RWPE1 (cell line): Measurements from ENCODE around the gene KAZN.

Experiments used
- CTCF ChIA-PET: fragments of 350-600 bp; sonication (Branson Sonifier 250); formaldehyde crosslinking; extraction: SDS; loops from one replicate; lab custom pipeline; 2021; lab: Yijun Ruan, JAX
- POLR2A ChIA-PET: fragments of 400-600 bp; formaldehyde crosslinking; extraction: SDS; loops from one replicate; lab custom pipeline; 2020; ENCODE audit warnings: antibody characterized with exemption; ENCODE audit not compliant: low non-redundant PET; lab: Yijun Ruan, JAX
- DNase-seq: peaks from one replicate; pipeline ENCODE4 v3.0.0; 2012; ENCODE audit warnings: low spot score
- H3K27ac ChIP-seq: fragments of 450-650 bp; 2 replicates; pipeline ENCODE4 v1.5.1; 2017
- TF ChIP-seq, protein P1 (sequence below): fragments of 450-650 bp; conservative IDR thresholded peaks from 2 replicates; pipeline ENCODE4 v1.5.1; 2017; ENCODE audit warnings: low read depth, mild to moderate bottlenecking

The KAZN gene

DNA sequence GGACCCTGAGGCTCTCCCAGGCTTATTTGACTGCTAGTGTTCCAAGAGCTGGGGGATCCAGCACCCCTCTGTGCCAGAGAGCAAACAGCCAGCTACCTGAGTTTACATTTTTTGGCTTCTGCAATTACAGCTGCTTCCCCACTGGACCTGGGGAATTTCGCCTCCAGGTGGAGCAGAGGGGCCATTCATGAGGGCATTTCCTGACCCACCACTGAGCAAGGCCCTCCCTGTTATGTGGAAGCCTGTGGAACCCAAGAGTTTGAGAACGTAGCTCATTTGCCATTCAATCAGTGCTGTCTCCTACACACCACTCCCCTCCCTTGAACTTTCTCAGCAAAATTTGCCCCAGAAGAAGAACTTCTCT lies 512.4 kb downstream of the KAZN start:
- CTCF ChIA-PET: interaction anchor here (0.7 kb wide), 1 partner anchor 198 kb away, joined by 3 read pairs; no protein-coding TSS in a partner anchor

DNA sequence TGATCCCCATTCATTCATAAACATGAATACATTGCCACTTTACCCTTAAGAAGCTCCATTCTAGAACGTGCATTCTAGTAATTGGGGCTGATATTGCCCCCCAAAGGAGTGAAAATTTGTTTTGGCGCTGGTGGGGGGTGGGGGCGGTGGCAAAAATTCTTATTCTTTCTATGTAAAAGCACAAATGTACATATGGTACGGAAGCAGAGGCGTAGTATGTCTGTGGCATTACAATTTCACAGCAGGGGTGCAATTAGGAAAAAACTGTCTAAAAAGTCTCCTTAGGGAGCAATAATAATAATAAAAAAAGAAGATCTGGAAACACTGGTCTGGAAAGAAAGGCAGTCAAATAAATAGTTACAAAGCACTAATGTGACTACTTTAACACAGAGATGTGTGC lies 514.7 kb downstream of the KAZN start:
- TF ChIP-seq, protein P1, sequence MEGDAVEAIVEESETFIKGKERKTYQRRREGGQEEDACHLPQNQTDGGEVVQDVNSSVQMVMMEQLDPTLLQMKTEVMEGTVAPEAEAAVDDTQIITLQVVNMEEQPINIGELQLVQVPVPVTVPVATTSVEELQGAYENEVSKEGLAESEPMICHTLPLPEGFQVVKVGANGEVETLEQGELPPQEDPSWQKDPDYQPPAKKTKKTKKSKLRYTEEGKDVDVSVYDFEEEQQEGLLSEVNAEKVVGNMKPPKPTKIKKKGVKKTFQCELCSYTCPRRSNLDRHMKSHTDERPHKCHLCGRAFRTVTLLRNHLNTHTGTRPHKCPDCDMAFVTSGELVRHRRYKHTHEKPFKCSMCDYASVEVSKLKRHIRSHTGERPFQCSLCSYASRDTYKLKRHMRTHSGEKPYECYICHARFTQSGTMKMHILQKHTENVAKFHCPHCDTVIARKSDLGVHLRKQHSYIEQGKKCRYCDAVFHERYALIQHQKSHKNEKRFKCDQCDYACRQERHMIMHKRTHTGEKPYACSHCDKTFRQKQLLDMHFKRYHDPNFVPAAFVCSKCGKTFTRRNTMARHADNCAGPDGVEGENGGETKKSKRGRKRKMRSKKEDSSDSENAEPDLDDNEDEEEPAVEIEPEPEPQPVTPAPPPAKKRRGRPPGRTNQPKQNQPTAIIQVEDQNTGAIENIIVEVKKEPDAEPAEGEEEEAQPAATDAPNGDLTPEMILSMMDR: no peak
- no peak overlapping the region for H3K27ac ChIP-seq
- POLR2A ChIA-PET: no interaction called here
- no peak for DNase-seq
- CTCF ChIA-PET: interaction anchor here (0.6 to 0.7 kb wide), 2 partner anchors 43 to 897 kb away, joined by 3 read pairs; no protein-coding TSS in a partner anchor

More for the DNA sequence above, 512.4 kb downstream of the KAZN start:
- no peak for DNase-seq
- TF ChIP-seq, protein P1: no peak
- POLR2A ChIA-PET: no interaction called here
- H3K27ac ChIP-seq: no peak overlapping the region

DNA sequence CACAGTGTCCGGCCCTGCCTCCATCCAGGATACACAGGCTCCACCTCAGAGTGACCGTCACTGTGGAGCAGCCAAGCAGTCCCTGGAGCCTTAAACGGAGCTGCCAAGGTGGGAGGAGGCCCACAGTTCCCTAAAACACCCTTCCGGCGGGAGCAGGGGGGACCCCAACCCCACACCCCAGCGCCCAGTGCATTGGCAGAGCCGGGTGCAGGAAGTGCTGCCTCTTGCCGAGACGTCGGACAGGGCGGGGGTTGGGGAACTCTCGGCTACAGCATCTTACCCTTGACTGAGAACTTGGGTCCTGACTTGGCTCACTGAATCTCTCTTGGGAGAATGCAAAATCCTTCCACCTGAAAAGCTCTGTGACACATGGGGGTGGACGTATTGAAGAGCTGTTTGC lies 516.4 kb downstream of the KAZN start:
- POLR2A ChIA-PET: no interaction called here
- no peak overlapping the region for H3K27ac ChIP-seq
- CTCF ChIA-PET: no interaction called here
- no peak for DNase-seq
- TF ChIP-seq, protein P1: no peak

DNA sequence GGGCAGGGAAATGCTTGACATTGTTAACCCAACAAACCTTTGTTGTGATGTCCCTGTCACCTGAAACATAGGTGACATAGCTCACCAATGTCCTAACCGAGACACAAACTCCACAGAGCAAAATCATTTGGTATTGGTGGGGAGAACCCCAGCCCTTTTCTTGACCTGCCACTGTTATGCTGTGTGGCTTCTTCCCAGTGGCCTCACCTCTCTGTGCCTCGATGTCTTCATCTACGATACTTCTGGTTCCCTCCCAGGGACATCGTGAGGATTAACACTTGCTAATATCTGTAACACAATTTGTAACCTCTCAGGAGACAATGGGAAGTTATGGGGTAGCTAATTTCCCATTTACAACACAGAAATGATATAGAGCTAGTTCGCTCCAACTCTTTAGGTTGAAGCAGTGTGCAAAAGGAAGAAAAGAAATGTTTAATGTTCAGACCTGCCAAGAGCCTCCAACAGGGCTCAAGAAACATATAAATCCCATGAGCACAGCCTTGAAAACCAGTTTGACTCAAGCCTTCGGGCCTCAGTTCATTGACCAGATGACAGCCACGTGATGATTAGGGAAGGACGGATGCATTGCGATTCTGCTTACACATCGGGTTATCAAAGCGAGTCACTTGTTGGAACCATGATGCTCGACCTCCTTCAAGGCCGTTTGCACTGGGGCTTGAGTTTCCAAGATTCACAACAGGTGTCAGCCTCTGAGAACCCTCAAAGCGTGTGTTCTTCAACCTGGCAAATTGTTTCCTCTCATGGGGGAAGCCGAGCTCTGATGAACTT lies 517.3 kb downstream of the KAZN start:
- POLR2A ChIA-PET: no interaction called here
- no peak for DNase-seq
- CTCF ChIA-PET: no interaction called here
- TF ChIP-seq, protein P1: no peak
- H3K27ac ChIP-seq: no peak overlapping the region

DNA sequence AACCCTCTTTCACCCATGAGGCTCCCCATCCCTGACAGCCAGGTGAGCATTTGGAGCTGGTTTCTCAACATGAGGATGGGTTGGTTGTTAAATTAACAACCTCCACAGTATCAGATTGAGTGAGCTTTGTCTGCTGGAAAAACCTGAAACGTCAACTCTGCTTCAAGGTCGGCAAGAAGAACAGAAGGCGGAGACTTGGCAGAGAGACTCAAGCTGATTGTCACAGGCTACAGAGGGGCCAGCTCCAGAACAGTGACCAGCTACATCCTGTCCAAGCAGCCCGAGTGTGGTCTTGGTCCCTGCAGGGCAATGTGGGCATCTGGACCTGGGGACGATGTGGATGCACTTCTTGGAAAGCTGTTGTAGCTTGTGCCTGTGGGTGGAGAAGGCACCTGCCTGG lies 518.5 kb downstream of the KAZN start:
- DNase-seq: no peak
- POLR2A ChIA-PET: no interaction called here
- CTCF ChIA-PET: no interaction called here
- TF ChIP-seq, protein P1: no peak
- H3K27ac ChIP-seq: no peak overlapping the region

DNA sequence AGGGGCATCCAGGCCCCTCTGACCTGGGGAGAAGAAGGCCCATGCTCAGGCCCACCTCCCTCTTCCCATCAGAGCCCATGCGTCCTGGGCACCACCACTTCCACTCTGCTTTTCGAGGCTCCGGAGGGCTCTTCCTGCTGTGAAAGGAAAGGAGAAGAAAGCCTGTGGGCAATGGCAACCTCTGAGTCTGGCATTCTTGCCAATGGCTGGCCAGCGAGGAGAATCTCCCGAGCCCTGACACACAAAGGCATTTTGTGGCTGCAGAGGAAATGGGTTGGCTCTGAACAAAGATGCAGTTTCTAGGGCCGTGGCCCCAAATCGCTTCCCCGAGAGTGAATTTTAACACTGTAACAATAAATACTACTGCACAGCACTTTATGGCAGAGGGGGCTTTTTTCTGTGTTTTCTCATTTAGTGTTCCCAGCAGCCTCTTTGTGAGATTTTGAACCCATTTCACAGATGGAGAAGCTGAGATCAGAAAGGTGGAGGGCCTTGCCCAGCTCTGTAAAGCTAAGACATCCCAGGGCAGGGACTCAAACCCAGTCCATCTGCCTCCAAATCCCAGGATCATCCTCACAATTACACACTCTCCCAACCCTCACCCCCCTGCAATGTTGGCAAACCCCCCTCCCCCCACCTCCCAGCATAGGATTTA lies 519.3 kb downstream of the KAZN start:
- DNase-seq: no peak
- POLR2A ChIA-PET: no interaction called here
- H3K27ac ChIP-seq: no peak overlapping the region
- TF ChIP-seq, protein P1: no peak
- CTCF ChIA-PET: no interaction called here
